ENCODE measurements around the gene CCT7. TPM values are rescaled to one million over a fixed set of nuclear protein-coding genes. Genes with fewer than 3 reads are reported as not detected.

The CCT7 gene
- polyA plus RNA-seq, 1 donor from 2014 or later, result 310 TPM

- Histone ChIP-seq H3K9me3 (ENCODE audit: low read length) (no peaks in the 10 kb centered on the region), H3K4me3 (ENCODE audit: low read length) (no peak overlapping the region), H2AFZ (ENCODE audit: low read depth, low read length) (no peak overlapping the region), H3K27ac (ENCODE audit: low read length) (no peak overlapping the region), H3K79me2 (replicated peaks; ENCODE audit: insufficient read depth, low read length) (no peaks in the 10 kb centered on the region), H3K36me3 (ENCODE audit: insufficient read depth, low read length) (no peaks in the 10 kb centered on the region), H4K20me1 (ENCODE audit: insufficient read depth) (no peaks in the 10 kb centered on the region), H3F3A (ENCODE audit: insufficient read depth, low read length, poor library complexity, severe bottlenecking) (no peaks in the 10 kb centered on the region), H3K9me2 (ENCODE audit: insufficient read depth, low read length) (no peaks in the 10 kb centered on the region), H3K27me3 (ENCODE audit: insufficient read depth, low read depth, low read length) (no peaks in the 10 kb centered on the region), H3K4me2 (ENCODE audit: low read length) (no peak overlapping the region), H3K9ac (ENCODE audit: low read length) (no peak overlapping the region)
- TF ChIP-seq SMC3 (conservative IDR thresholded peaks at IDR 0.05; ENCODE audit: poor library complexity), result no peak
Observed at GRCh38 chr2:73246850-73247249, 12.7 kb downstream of the CCT7 start.

GRCh38 chr2:73249636-73250035 is 15.5 kb downstream of the CCT7 start:
- Histone ChIP-seq H3F3A (ENCODE audit: insufficient read depth, low read length, poor library complexity, severe bottlenecking) (no peaks in the 10 kb centered on the region), H3K9me2 (ENCODE audit: insufficient read depth, low read length) (no peaks in the 10 kb centered on the region), H3K4me2 (ENCODE audit: low read length) (no peak overlapping the region), H3K27ac (ENCODE audit: low read length) (no peak overlapping the region), H3K9me3 (ENCODE audit: low read length) (no peaks in the 10 kb centered on the region), H2AFZ (ENCODE audit: low read depth, low read length) (no peak overlapping the region), H4K20me1 (ENCODE audit: insufficient read depth) (no peaks in the 10 kb centered on the region), H3K27me3 (ENCODE audit: insufficient read depth, low read depth, low read length) (no peaks in the 10 kb centered on the region), H3K79me2 (replicated peaks; ENCODE audit: insufficient read depth, low read length) (no peaks in the 10 kb centered on the region), H3K36me3 (ENCODE audit: insufficient read depth, low read length) (peaks cover 5% of the 10 kb centered on the region), H3K4me3 (ENCODE audit: low read length) (no peak overlapping the region), H3K9ac (ENCODE audit: low read length) (no peak overlapping the region)
- TF ChIP-seq EZH2 (IDR thresholded peaks at IDR 0.05; ENCODE audit: borderline replicate concordance, insufficient read depth, low read length, poor library complexity, severe bottlenecking) (no peak), RAD21 (conservative IDR thresholded peaks at IDR 0.05) (no peak), MXI1 (conservative IDR thresholded peaks at IDR 0.05; ENCODE audit: poor library complexity, severe bottlenecking) (no peak), CTCF (IDR thresholded peaks at IDR 0.05; ENCODE audit: poor library complexity, severe bottlenecking) (no peak), EP300 (conservative IDR thresholded peaks at IDR 0.05; ENCODE audit: poor library complexity, severe bottlenecking) (no peak), TAF1 (IDR thresholded peaks at IDR 0.05; ENCODE audit: low read depth) (no peak), SMC3 (conservative IDR thresholded peaks at IDR 0.05; ENCODE audit: poor library complexity) (no peak), POLR2AphosphoS5 (IDR thresholded peaks at IDR 0.05) (no peak), REST (IDR thresholded peaks at IDR 0.05; ENCODE audit: borderline replicate concordance) (no peak)

Data from neural cell (in vitro differentiated cells).